Subcutaneous adipose tissue (tissue), 4 donors: ENCODE data around the gene LDLRAD4. TPM values are rescaled to one million over a fixed set of nuclear protein-coding genes. Genes with fewer than 3 reads are reported as not detected.

ENCODE experiments used
- CTCF ChIP-seq: fragments of 450-650 bp; IDR thresholded peaks from one replicate; pipeline ENCODE4 v1.5.1; 2016; ENCODE audit warnings: low read depth, mild to moderate bottlenecking, control low read depth, antibody characterized with exemption, moderate library complexity
- total RNA-seq, 4 donors: library from RNA; depleted of rRNA; stranded (reverse); fragments of >200 nt; gene quantifications; one replicate each; pipeline ENCODE4 v1.1.0, GENCODE V29; 2016

Gene LDLRAD4
- total RNA-seq, 4 donors from 2014 or later: 16.4 to 28.4 (median 21.6) TPM

GRCh38 chr18:13306583-13306982, 88.0 kb downstream of the LDLRAD4 start:
- no peak for TF ChIP-seq CTCF

- no peak for TF ChIP-seq CTCF
Observed at GRCh38 chr18:13308369-13308768, 89.8 kb downstream of the LDLRAD4 start.

- TF ChIP-seq CTCF: no peak
Observed at GRCh38 chr18:13309031-13309747, 90.6 kb downstream of the LDLRAD4 start.

GRCh38 chr18:13309748-13310670, 91.4 kb downstream of the LDLRAD4 start:
- TF ChIP-seq CTCF: no peak

- TF ChIP-seq CTCF: no peak
Observed at GRCh38 chr18:13311193-13311592, 92.6 kb downstream of the LDLRAD4 start.

- no peak for TF ChIP-seq CTCF
Observed at GRCh38 chr18:13312515-13312914, 94.0 kb downstream of the LDLRAD4 start.

- no peak for TF ChIP-seq CTCF
Observed at GRCh38 chr18:13313006-13313686, 94.6 kb downstream of the LDLRAD4 start.
